Measurements from ENCODE around the gene GALNT15. TPM values are rescaled to one million over a fixed set of nuclear protein-coding genes. Genes with fewer than 3 reads are reported as not detected.

The GALNT15 gene
- total RNA-seq, 1 experiment from 2014 or later = not detected

GRCh38 chr3:16130066-16130465 lies 44.4 kb upstream of the GALNT15 start:
- no peaks in the 10 kb centered on the region for H3K36me3 ChIP-seq (ENCODE audit: low read depth)
- H4K20me1 ChIP-seq (ENCODE audit: insufficient read depth) = no peaks in the 10 kb centered on the region
- intact Hi-C loops (cut with micrococcal nuclease; ENCODE audit: unreplicated experiment) = no loop called here
- no peaks in the 10 kb centered on the region for H3K9me2 ChIP-seq (ENCODE audit: insufficient read depth)
- H3K9me3 ChIP-seq (ENCODE audit: insufficient read depth, low read depth) = no peaks in the 10 kb centered on the region
- H3K27ac ChIP-seq = no peak overlapping the region
- no peaks in the 10 kb centered on the region for H3K79me2 ChIP-seq (ENCODE audit: low read depth)
- ChIA-PET POLR2A (ENCODE audit: unreplicated experiment) (interaction anchor here (0.5 kb wide), 1 partner anchor 69 kb away, joined by 3 read pairs; no protein-coding TSS in a partner anchor), CTCF (no interaction called here)
- no peaks in the 10 kb centered on the region for H3K27me3 ChIP-seq (ENCODE audit: insufficient read depth, low read depth)
- no peak overlapping the region for H3K4me3 ChIP-seq
- H3K4me2 ChIP-seq = no peak overlapping the region
- peaks cover 2% of the 10 kb centered on the region; the same call in 1 of the 2 replicates for H3F3A ChIP-seq (ENCODE audit: insufficient read depth, low read depth)
- no TSS peak for BruUV-seq (replicated peaks)
- TF ChIP-seq, protein P1, sequence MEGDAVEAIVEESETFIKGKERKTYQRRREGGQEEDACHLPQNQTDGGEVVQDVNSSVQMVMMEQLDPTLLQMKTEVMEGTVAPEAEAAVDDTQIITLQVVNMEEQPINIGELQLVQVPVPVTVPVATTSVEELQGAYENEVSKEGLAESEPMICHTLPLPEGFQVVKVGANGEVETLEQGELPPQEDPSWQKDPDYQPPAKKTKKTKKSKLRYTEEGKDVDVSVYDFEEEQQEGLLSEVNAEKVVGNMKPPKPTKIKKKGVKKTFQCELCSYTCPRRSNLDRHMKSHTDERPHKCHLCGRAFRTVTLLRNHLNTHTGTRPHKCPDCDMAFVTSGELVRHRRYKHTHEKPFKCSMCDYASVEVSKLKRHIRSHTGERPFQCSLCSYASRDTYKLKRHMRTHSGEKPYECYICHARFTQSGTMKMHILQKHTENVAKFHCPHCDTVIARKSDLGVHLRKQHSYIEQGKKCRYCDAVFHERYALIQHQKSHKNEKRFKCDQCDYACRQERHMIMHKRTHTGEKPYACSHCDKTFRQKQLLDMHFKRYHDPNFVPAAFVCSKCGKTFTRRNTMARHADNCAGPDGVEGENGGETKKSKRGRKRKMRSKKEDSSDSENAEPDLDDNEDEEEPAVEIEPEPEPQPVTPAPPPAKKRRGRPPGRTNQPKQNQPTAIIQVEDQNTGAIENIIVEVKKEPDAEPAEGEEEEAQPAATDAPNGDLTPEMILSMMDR (conservative IDR thresholded peaks at IDR 0.05) = no peak
- no peak for TF ChIP-seq EZH2 (IDR thresholded peaks at IDR 0.05; ENCODE audit: low read depth)
- no peak for DNase-seq
- peaks cover 1% of the 10 kb centered on the region; the same call in 1 of the 2 replicates for H3K4me1 ChIP-seq (replicated peaks; ENCODE audit: insufficient read depth)
- H2AFZ ChIP-seq = no peak overlapping the region

DNA sequence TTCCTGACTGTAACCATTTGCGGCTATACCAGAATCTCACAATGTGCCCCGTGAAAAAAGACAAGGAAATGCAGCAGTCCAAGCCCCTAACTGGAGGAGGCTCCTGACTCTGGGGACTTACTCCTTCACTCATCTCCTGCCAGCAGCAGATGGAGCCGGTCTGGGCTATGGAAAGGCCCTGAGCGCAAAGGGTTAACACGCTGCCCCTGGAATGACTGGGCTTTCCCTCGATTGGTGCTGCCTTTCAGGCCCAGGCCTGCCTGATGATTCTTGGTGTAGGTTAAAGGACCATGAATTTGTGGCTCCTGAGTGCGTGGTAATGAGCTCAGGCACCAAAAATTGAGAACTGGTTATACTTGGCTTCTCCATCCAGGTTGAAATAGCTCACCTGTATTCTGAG lies 42.3 kb upstream of the GALNT15 start:
- Histone ChIP-seq H3K27ac (no peak overlapping the region), H3K27me3 (ENCODE audit: insufficient read depth, low read depth) (no peaks in the 10 kb centered on the region), H3K4me1 (replicated peaks; ENCODE audit: insufficient read depth) (no peaks in the 10 kb centered on the region), H2AFZ (no peak overlapping the region), H3K36me3 (ENCODE audit: low read depth) (no peaks in the 10 kb centered on the region), H3F3A (ENCODE audit: insufficient read depth, low read depth) (no peaks in the 10 kb centered on the region), H3K4me3 (no peak overlapping the region), H3K4me2 (no peak overlapping the region), H3K79me2 (ENCODE audit: low read depth) (no peaks in the 10 kb centered on the region), H3K9me3 (ENCODE audit: insufficient read depth, low read depth) (0 out of 2 replicates have a peak, but pooled peaks cover 2% of the 10 kb centered on the region), H4K20me1 (ENCODE audit: insufficient read depth) (no peaks in the 10 kb centered on the region), H3K9me2 (ENCODE audit: insufficient read depth) (no peaks in the 10 kb centered on the region)
- ChIA-PET POLR2A (ENCODE audit: unreplicated experiment) (no interaction called here), CTCF (no interaction called here)
- TF ChIP-seq, protein P1 (conservative IDR thresholded peaks at IDR 0.05) = no peak
- no peak for TF ChIP-seq EZH2 (IDR thresholded peaks at IDR 0.05; ENCODE audit: low read depth)
- DNase-seq = no peak
- BruUV-seq (replicated peaks) = no TSS peak
- intact Hi-C loops (cut with micrococcal nuclease; ENCODE audit: unreplicated experiment) = no loop called here

DNA sequence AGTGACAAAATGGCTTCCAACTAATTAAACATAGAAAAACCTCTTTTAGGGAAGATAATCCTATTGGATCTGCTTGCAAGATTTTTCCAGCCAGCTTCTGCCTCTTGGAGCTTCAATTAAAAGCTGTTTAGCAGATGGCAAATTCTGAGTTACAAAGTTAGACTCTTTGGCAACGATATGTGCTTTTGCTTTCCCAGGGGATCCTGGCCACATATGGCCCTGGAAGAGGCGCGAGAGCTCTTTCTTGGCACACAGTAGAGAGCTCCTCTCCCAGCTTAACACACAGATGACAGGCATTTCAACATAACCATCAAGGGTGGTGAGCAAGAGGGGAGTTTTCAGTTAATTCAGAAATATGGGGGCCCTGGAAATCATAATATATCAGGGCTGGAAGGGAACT lies 41.6 kb upstream of the GALNT15 start:
- Histone ChIP-seq H3F3A (ENCODE audit: insufficient read depth, low read depth) (no peaks in the 10 kb centered on the region), H3K27me3 (ENCODE audit: insufficient read depth, low read depth) (no peaks in the 10 kb centered on the region), H4K20me1 (ENCODE audit: insufficient read depth) (no peaks in the 10 kb centered on the region), H3K9me3 (ENCODE audit: insufficient read depth, low read depth) (0 out of 2 replicates have a peak, but pooled peaks cover 3% of the 10 kb centered on the region), H3K9me2 (ENCODE audit: insufficient read depth) (no peaks in the 10 kb centered on the region), H2AFZ (no peak overlapping the region), H3K27ac (no peak overlapping the region), H3K36me3 (ENCODE audit: low read depth) (no peaks in the 10 kb centered on the region), H3K79me2 (ENCODE audit: low read depth) (no peaks in the 10 kb centered on the region), H3K4me3 (no peak overlapping the region), H3K4me1 (replicated peaks; ENCODE audit: insufficient read depth) (no peaks in the 10 kb centered on the region), H3K4me2 (no peak overlapping the region)
- DNase-seq = no peak
- ChIA-PET POLR2A (ENCODE audit: unreplicated experiment) (no interaction called here), CTCF (no interaction called here)
- BruUV-seq (replicated peaks) = no TSS peak
- TF ChIP-seq EZH2 (IDR thresholded peaks at IDR 0.05; ENCODE audit: low read depth) = no peak
- TF ChIP-seq, protein P1 (conservative IDR thresholded peaks at IDR 0.05) = no peak
- intact Hi-C loops (cut with micrococcal nuclease; ENCODE audit: unreplicated experiment) = no loop called here
